ENCODE data around the gene PIGK.

DNA sequence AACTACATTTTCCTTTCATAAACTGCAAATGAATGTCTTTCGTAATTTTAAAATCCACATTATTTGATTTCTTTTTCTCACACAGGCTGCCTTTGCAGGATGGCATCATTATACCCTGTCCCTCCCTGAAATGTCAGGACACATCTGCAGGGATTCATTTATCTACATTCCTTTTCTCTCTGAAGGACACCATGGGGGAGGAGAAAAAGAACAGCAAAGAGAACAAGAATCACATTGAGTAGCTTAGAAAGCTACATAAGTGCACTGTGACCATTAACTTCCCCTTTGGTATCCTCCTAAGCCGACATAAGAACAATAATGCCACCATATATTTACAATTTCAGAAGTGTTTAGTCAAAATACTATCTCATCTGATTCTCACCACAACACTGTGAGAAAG, 129.5 kb downstream of the PIGK start:
- TF ChIP-seq, protein P1, sequence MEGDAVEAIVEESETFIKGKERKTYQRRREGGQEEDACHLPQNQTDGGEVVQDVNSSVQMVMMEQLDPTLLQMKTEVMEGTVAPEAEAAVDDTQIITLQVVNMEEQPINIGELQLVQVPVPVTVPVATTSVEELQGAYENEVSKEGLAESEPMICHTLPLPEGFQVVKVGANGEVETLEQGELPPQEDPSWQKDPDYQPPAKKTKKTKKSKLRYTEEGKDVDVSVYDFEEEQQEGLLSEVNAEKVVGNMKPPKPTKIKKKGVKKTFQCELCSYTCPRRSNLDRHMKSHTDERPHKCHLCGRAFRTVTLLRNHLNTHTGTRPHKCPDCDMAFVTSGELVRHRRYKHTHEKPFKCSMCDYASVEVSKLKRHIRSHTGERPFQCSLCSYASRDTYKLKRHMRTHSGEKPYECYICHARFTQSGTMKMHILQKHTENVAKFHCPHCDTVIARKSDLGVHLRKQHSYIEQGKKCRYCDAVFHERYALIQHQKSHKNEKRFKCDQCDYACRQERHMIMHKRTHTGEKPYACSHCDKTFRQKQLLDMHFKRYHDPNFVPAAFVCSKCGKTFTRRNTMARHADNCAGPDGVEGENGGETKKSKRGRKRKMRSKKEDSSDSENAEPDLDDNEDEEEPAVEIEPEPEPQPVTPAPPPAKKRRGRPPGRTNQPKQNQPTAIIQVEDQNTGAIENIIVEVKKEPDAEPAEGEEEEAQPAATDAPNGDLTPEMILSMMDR (IDR thresholded peaks at IDR 0.05): no peak
- TF ChIP-seq POLR2AphosphoS5 (IDR thresholded peaks at IDR 0.05): no peak
- no peak for TF ChIP-seq POLR2A (IDR thresholded peaks at IDR 0.05)
- TF ChIP-seq EP300 (IDR thresholded peaks at IDR 0.05): no peak
